ENCODE data around the gene ORAI2.
"Not testable (repeated sequence)": the region's sequence is repeated elsewhere in the genome, so short reads cannot be mapped to it uniquely, and the experiment has no call there.

Gene ORAI2

GRCh38 chr7:102472126-102473041 is 39.0 kb downstream of the ORAI2 start:
- peak in 1 of 2 donors; percentile 17 for DNase-seq

GRCh38 chr7:102473271-102473991 is 40.1 kb downstream of the ORAI2 start:
- peak in 1 of 2 donors; percentile 16 for DNase-seq

GRCh38 chr7:102474116-102474515 is 40.7 kb downstream of the ORAI2 start:
- peak in 1 of 2 donors; percentile 6 for DNase-seq

- not testable (repeated sequence) for DNase-seq
Observed at GRCh38 chr7:102474736-102475435, 41.5 kb downstream of the ORAI2 start.

- peak; percentile 87 to 88 for DNase-seq
Observed at GRCh38 chr7:102478314-102479208, 45.2 kb downstream of the ORAI2 start, which contains the start of gene POLR2J. Gene POLR2J (minus strand): TSS chr7:102478922. CDS start chr7:102478860, 62 bp downstream.

- not testable (repeated sequence) for DNase-seq
Observed at GRCh38 chr7:102479209-102479584, 45.8 kb downstream of the ORAI2 start.

- peak; percentile 27 to 45 for DNase-seq
Observed at GRCh38 chr7:102479982-102480637, 46.7 kb downstream of the ORAI2 start.

GRCh38 chr7:102481962-102482361 is 48.6 kb downstream of the ORAI2 start:
- not testable (repeated sequence) for DNase-seq

- DNase-seq, result not testable (repeated sequence)
Observed at GRCh38 chr7:102484317-102484716, 50.9 kb downstream of the ORAI2 start.

GRCh38 chr7:102490529-102491075 is 57.2 kb downstream of the ORAI2 start:
- DNase-seq, result peak; percentile 73 to 79

GRCh38 chr7:102493220-102493935 is 60.0 kb downstream of the ORAI2 start:
- DNase-seq, result not testable (repeated sequence)

GRCh38 chr7:102494026-102494425 is 60.7 kb downstream of the ORAI2 start:
- DNase-seq, result peak in 1 of 2 donors; percentile 25

- not testable (repeated sequence) for DNase-seq
Observed at GRCh38 chr7:102494473-102495149, 61.2 kb downstream of the ORAI2 start.

GRCh38 chr7:102496861-102497260 is 63.5 kb downstream of the ORAI2 start:
- DNase-seq, result not testable (repeated sequence)

GRCh38 chr7:102497308-102497707 is 63.9 kb downstream of the ORAI2 start:
- peak in 1 of 2 donors; percentile 10 for DNase-seq

GRCh38 chr7:102498321-102498720 is 64.9 kb downstream of the ORAI2 start:
- not testable (repeated sequence) for DNase-seq

GRCh38 chr7:102503141-102503540 is 69.8 kb downstream of the ORAI2 start:
- DNase-seq, result not testable (repeated sequence)

- not testable (repeated sequence) for DNase-seq
Observed at GRCh38 chr7:102505298-102506185, 72.2 kb downstream of the ORAI2 start.
